H9 (cell line): ENCODE data around the gene MOCOS. TPM values are rescaled to one million over a fixed set of nuclear protein-coding genes. Genes with fewer than 3 reads are reported as not detected.

ENCODE experiments used
- DNase-seq: peaks from one replicate; pipeline ENCODE4 v3.0.0-alpha.2; 2017
- H2AFZ ChIP-seq: one replicate; pipeline ENCODE4 v1.6.1; 2013; ENCODE audit warnings: mild to moderate bottlenecking, low read length, control low read depth, moderate library complexity
- H2AK5ac ChIP-seq: 2 replicates; pipeline ENCODE4 v1.6.1; 2013; ENCODE audit warnings: low read length, control low read depth, mixed read lengths; ENCODE audit not compliant: insufficient read length
- H2BK120ac ChIP-seq: one replicate; pipeline ENCODE4 v1.6.1; 2013; ENCODE audit warnings: low read depth, mild to moderate bottlenecking, low read length, control low read depth, inconsistent platforms; ENCODE audit not compliant: poor library complexity, severe bottlenecking
- H2BK12ac ChIP-seq: 2 replicates; pipeline ENCODE4 v1.6.1; 2013; ENCODE audit warnings: low read length, control low read depth, mixed read lengths, low read depth; ENCODE audit not compliant: insufficient read length
- H2BK15ac ChIP-seq: 2 replicates; pipeline ENCODE4 v1.6.1; 2013; ENCODE audit warnings: low read depth, low read length, control low read depth
- H2BK20ac ChIP-seq: one replicate; pipeline ENCODE4 v1.6.1; 2013; ENCODE audit warnings: low read depth, mild to moderate bottlenecking, low read length, control low read depth, inconsistent platforms; ENCODE audit not compliant: poor library complexity, severe bottlenecking
- H2BK5ac ChIP-seq: 2 replicates; pipeline ENCODE4 v1.6.1; 2013; ENCODE audit warnings: low read length, control low read depth, mixed read lengths; ENCODE audit not compliant: insufficient read length
- H3K14ac ChIP-seq: 2 replicates; pipeline ENCODE4 v1.6.1; 2013; ENCODE audit warnings: low read length, control low read depth; ENCODE audit not compliant: insufficient read depth
- H3K18ac ChIP-seq: 2 replicates; pipeline ENCODE4 v1.6.1; 2013; ENCODE audit warnings: low read depth, mild to moderate bottlenecking, mixed read lengths, low read length, control low read depth; ENCODE audit not compliant: insufficient read length
- H3K23ac ChIP-seq: 2 replicates; pipeline ENCODE4 v1.6.1; 2013; ENCODE audit warnings: low read length, control low read depth, mixed read lengths, low read depth; ENCODE audit not compliant: insufficient read length
- H3K23me2 ChIP-seq: 2 replicates; pipeline ENCODE4 v1.6.1; 2013; ENCODE audit warnings: low read depth, mild to moderate bottlenecking, mixed read lengths, low read length, control low read depth; ENCODE audit not compliant: insufficient read length, poor library complexity, severe bottlenecking
- H3K27ac ChIP-seq: 2 replicates; pipeline ENCODE4 v1.5.1; 2013; ENCODE audit warnings: low read length, control low read depth, mixed read lengths, low read depth; ENCODE audit not compliant: insufficient read length
- H3K27me3 ChIP-seq: 2 replicates; pipeline ENCODE4 v1.6.1; 2013; ENCODE audit warnings: low read length, control low read depth, inconsistent platforms; ENCODE audit not compliant: insufficient read depth
- H3K4ac ChIP-seq: 2 replicates; pipeline ENCODE4 v1.6.1; 2013; ENCODE audit warnings: low read depth, mild to moderate bottlenecking, control low read depth, inconsistent platforms, low read length, moderate library complexity
- H3K4me1 ChIP-seq: 2 replicates; pipeline ENCODE4 v1.6.1; 2013; ENCODE audit warnings: low read length, control low read depth, inconsistent platforms; ENCODE audit not compliant: insufficient read depth
- H3K4me2 ChIP-seq: 2 replicates; pipeline ENCODE4 v1.6.1; 2013; ENCODE audit warnings: low read length, control low read depth, mixed read lengths; ENCODE audit not compliant: insufficient read length, insufficient read depth
- H3K56ac ChIP-seq: 2 replicates; pipeline ENCODE4 v1.6.1; 2013; ENCODE audit warnings: low read depth, mild to moderate bottlenecking, mixed read lengths, low read length, control low read depth; ENCODE audit not compliant: insufficient read length
- H3K79me1 ChIP-seq: 2 replicates; pipeline ENCODE4 v1.6.1; 2013; ENCODE audit warnings: low read depth, mild to moderate bottlenecking, moderate library complexity, low read length, control low read depth, inconsistent platforms; ENCODE audit not compliant: insufficient read depth, poor library complexity, severe bottlenecking
- H3K79me2 ChIP-seq: 2 replicates; pipeline ENCODE4 v1.6.1; 2013; ENCODE audit warnings: low read length, control low read depth, inconsistent platforms; ENCODE audit not compliant: insufficient read depth
- H3K9ac ChIP-seq: 2 replicates; pipeline ENCODE4 v1.6.1; 2013; ENCODE audit warnings: low read length, control low read depth, mixed read lengths; ENCODE audit not compliant: insufficient read length; ENCODE audit errors: extremely low read depth
- H3K9me3 ChIP-seq: one replicate; pipeline ENCODE4 v1.6.1; 2013; ENCODE audit warnings: low read depth, low read length, inconsistent platforms; ENCODE audit not compliant: control insufficient read depth
- H3T11ph ChIP-seq: one replicate; pipeline ENCODE4 v1.6.1; 2013; ENCODE audit warnings: mild to moderate bottlenecking, low read length, control low read depth, inconsistent platforms
- H4K20me1 ChIP-seq: one replicate; pipeline ENCODE4 v1.6.1; 2013; ENCODE audit not compliant: control insufficient read depth, insufficient read length, insufficient read depth
- H4K5ac ChIP-seq: 2 replicates; pipeline ENCODE4 v1.6.1; 2013; ENCODE audit warnings: low read depth, mild to moderate bottlenecking, mixed read lengths, low read length, control low read depth; ENCODE audit not compliant: insufficient read length
- H4K8ac ChIP-seq: replicated peaks from 2 replicates; pipeline ENCODE4 v1.6.1; 2013; ENCODE audit warnings: low read length, control low read depth, mixed read lengths, low read depth; ENCODE audit not compliant: insufficient read length
- H4K91ac ChIP-seq: 2 replicates; pipeline ENCODE4 v1.6.1; 2013; ENCODE audit warnings: low read depth, mild to moderate bottlenecking, moderate library complexity, mixed read lengths, low read length, control low read depth; ENCODE audit not compliant: insufficient read length
- H3K27ac Mint-ChIP-seq, 3 experiments: 2 replicates in 2 of 3; 3 replicates in 1 of 3; pipeline ENCODE4 v1.8.0; 2020 to 2021; ENCODE audit warnings: mixed read lengths in 3 of 3, mild to moderate bottlenecking in 1 of 3, moderate library complexity in 1 of 3
- H3K27me3 Mint-ChIP-seq: 2 replicates; pipeline ENCODE4 v1.8.0; 2021; ENCODE audit warnings: low read depth, mild to moderate bottlenecking, moderate library complexity, mixed read lengths
- H3K36me3 Mint-ChIP-seq, 3 experiments: 2 replicates in 2 of 3; 3 replicates in 1 of 3; pipeline ENCODE4 v1.8.0; 2020 to 2021; ENCODE audit warnings: low read depth in 3 of 3, mixed read lengths in 3 of 3; ENCODE audit not compliant: insufficient read depth in 1 of 3
- H3K4me1 Mint-ChIP-seq, 2 experiments: 2 replicates each; pipeline ENCODE4 v1.8.0; 2020; ENCODE audit warnings: mixed read lengths in 2 of 2
- H3K4me3 Mint-ChIP-seq, 2 experiments: 2 replicates in 1 of 2; 3 replicates in 1 of 2; pipeline ENCODE4 v1.8.0; 2020 to 2021; ENCODE audit warnings: mild to moderate bottlenecking in 2 of 2, mixed read lengths in 2 of 2, moderate library complexity in 1 of 2
- H3K9me3 Mint-ChIP-seq, 2 experiments: 2 replicates in 1 of 2; 3 replicates in 1 of 2; pipeline ENCODE4 v1.8.0; 2020; ENCODE audit warnings: mild to moderate bottlenecking in 2 of 2, mixed read lengths in 2 of 2, moderate library complexity in 1 of 2
- WGBS: extraction: QIAGEN DNeasy Blood & Tissue Kit; methylation state at CpG from one replicate; pipeline ENCODE4 v1.1.7; 2013; ENCODE audit warnings: missing lambda C conversion rate, low lambda C conversion rate, mixed read lengths; ENCODE audit not compliant: insufficient read length; ENCODE audit errors: extremely low coverage; 5-methylcytosine and 5-hydroxymethylcytosine counted together
- total RNA-seq: library from RNA; stranded (reverse); gene quantifications from 2 replicates; pipeline ENCODE4 v1.2.1, GENCODE V29; 2021
- TF ChIP-seq, protein P1 (sequence below): fragments of 200-600 bp; sonication (generic); conservative IDR thresholded peaks from 3 replicates; pipeline ENCODE4 v1.8.0; 2021; ENCODE audit warnings: antibody characterized with exemption, mild to moderate bottlenecking

MOCOS gene
- total RNA-seq, 1 experiment from 2014 or later = 6.0 TPM

DNA sequence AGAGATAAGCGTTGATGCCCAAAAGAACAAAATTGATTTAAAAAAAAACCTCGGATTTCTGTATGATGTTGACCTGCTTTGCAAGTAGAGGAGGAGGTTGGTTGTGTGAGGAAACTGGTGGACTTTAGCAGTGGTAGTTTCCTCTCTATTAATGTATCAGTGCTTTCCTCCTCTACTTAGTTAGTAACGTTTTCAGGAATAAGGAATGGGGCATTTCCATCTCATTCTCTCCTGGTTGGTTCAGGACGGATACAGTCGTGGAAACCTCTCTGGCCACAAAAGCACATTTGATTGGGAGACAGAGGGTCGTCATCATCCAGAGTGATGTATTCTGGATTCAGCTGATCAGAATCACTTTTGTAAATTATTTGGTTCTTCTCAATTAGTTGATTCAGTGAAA is 111.7 kb downstream of the MOCOS start:
- H3K14ac ChIP-seq = no peak overlapping the region
- H3T11ph ChIP-seq = no peak overlapping the region
- peaks cover 19% of the 10 kb centered on the region for H3K27me3 ChIP-seq
- H2AK5ac ChIP-seq = no peak overlapping the region
- no peak overlapping the region for H3K18ac ChIP-seq
- Mint-ChIP-seq H3K4me1 (peaks cover 9 to 24% of the 10 kb centered on the region in 2 experiments), H3K36me3 (peaks cover 0 to 3% (median 0%) of the 10 kb centered on the region in 3 experiments; a peak in 3 of 7 replicates), H3K27ac (no peak overlapping the region), H3K4me3 (peak overlapping the region; percentile 55 to 71), H3K27me3 (peaks cover 35% of the 10 kb centered on the region), H3K9me3 (no peaks in the 10 kb centered on the region)
- H3K79me1 ChIP-seq = no peaks in the 10 kb centered on the region
- H2BK12ac ChIP-seq = no peak overlapping the region
- H2AFZ ChIP-seq = no peak overlapping the region
- H2BK15ac ChIP-seq = no peak overlapping the region
- H3K27ac ChIP-seq = no peak overlapping the region
- no peaks in the 10 kb centered on the region for H3K9me3 ChIP-seq
- WGBS = no CpG with 5 or more reads among the region's 6 CpGs
- no peak overlapping the region for H4K8ac ChIP-seq
- H4K91ac ChIP-seq = no peak overlapping the region
- H3K9ac ChIP-seq = no peak overlapping the region
- DNase-seq = no peak
- H4K20me1 ChIP-seq = no peaks in the 10 kb centered on the region
- no peak overlapping the region for H2BK120ac ChIP-seq
- TF ChIP-seq, protein P1, sequence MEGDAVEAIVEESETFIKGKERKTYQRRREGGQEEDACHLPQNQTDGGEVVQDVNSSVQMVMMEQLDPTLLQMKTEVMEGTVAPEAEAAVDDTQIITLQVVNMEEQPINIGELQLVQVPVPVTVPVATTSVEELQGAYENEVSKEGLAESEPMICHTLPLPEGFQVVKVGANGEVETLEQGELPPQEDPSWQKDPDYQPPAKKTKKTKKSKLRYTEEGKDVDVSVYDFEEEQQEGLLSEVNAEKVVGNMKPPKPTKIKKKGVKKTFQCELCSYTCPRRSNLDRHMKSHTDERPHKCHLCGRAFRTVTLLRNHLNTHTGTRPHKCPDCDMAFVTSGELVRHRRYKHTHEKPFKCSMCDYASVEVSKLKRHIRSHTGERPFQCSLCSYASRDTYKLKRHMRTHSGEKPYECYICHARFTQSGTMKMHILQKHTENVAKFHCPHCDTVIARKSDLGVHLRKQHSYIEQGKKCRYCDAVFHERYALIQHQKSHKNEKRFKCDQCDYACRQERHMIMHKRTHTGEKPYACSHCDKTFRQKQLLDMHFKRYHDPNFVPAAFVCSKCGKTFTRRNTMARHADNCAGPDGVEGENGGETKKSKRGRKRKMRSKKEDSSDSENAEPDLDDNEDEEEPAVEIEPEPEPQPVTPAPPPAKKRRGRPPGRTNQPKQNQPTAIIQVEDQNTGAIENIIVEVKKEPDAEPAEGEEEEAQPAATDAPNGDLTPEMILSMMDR = no peak
- no peaks in the 10 kb centered on the region for H3K79me2 ChIP-seq
- H3K56ac ChIP-seq = no peak overlapping the region
- no peak overlapping the region for H2BK20ac ChIP-seq
- H3K4me2 ChIP-seq = no peak overlapping the region
- no peak overlapping the region for H3K23ac ChIP-seq
- H2BK5ac ChIP-seq = no peak overlapping the region
- H4K5ac ChIP-seq = no peak overlapping the region
- H3K4me1 ChIP-seq = no peaks in the 10 kb centered on the region
- peaks cover 20% of the 10 kb centered on the region for H3K23me2 ChIP-seq
- H3K4ac ChIP-seq = no peak overlapping the region
